NCI-H1436 treated with DMSO at 0.1 percent for 48 hours (cell line): ENCODE measurements around the gene COG5.
"Not testable (repeated sequence)": the region's sequence is repeated elsewhere in the genome, so short reads cannot be mapped to it uniquely, and the experiment has no call there.

Experiments
- DNase-seq: peaks from one replicate; lab custom pipeline; 2025; lab: John Stamatoyannopoulos, UW

COG5 gene

GRCh38 chr7:107228291-107228690 lies 335.4 kb downstream of the COG5 start:
- no peak for DNase-seq

GRCh38 chr7:107224374-107225223 lies 339.1 kb downstream of the COG5 start:
- DNase-seq, result no peak

- DNase-seq, result not testable (repeated sequence)
Measured at GRCh38 chr7:107220806-107221205, 342.9 kb downstream of the COG5 start.

- DNase-seq, result no peak
Measured at GRCh38 chr7:107220356-107220755, 343.4 kb downstream of the COG5 start.

- DNase-seq, result no peak
Measured at GRCh38 chr7:107219563-107220244, 344.0 kb downstream of the COG5 start.

GRCh38 chr7:107213945-107214344 lies 349.8 kb downstream of the COG5 start:
- DNase-seq, result no peak

GRCh38 chr7:107213193-107213788 lies 350.4 kb downstream of the COG5 start:
- DNase-seq, result no peak

GRCh38 chr7:107212725-107213124 lies 351.0 kb downstream of the COG5 start:
- no peak for DNase-seq

- no peak for DNase-seq
Measured at GRCh38 chr7:107210400-107210799, 353.3 kb downstream of the COG5 start.

- DNase-seq, result no peak
Measured at GRCh38 chr7:107209565-107209964, 354.2 kb downstream of the COG5 start.

- DNase-seq, result no peak
Measured at GRCh38 chr7:107208563-107208962, 355.2 kb downstream of the COG5 start.

- DNase-seq, result no peak
Measured at GRCh38 chr7:107208024-107208521, 355.6 kb downstream of the COG5 start.

- no peak for DNase-seq
Measured at GRCh38 chr7:107207459-107207858, 356.3 kb downstream of the COG5 start.

- DNase-seq, result no peak
Measured at GRCh38 chr7:107206706-107207105, 357.0 kb downstream of the COG5 start.

- no peak for DNase-seq
Measured at GRCh38 chr7:107206136-107206535, 357.6 kb downstream of the COG5 start.

- DNase-seq, result no peak
Measured at GRCh38 chr7:107203607-107204006, 360.1 kb downstream of the COG5 start.

GRCh38 chr7:107201795-107202450 lies 361.8 kb downstream of the COG5 start:
- DNase-seq, result no peak

GRCh38 chr7:107196834-107197610 lies 366.7 kb downstream of the COG5 start:
- DNase-seq, result no peak

GRCh38 chr7:107194052-107194451 lies 369.7 kb downstream of the COG5 start:
- no peak for DNase-seq

- no peak for DNase-seq
Measured at GRCh38 chr7:107190090-107190489, 373.6 kb downstream of the COG5 start.

GRCh38 chr7:107187774-107188173 lies 375.9 kb downstream of the COG5 start:
- DNase-seq, result no peak
